B cell (primary cell): Measurements from ENCODE around the gene ARRB1.

Experiments used
- CTCF ChIP-seq: fragments of 200-600 bp; IDR thresholded peaks from one replicate; pipeline ENCODE4 v1.8.0; 2022; ENCODE audit warnings: antibody characterized with exemption, mild to moderate bottlenecking
- EZH2 ChIP-seq: IDR thresholded peaks from 2 replicates; pipeline ENCODE4 v1.6.1; 2012; ENCODE audit warnings: borderline replicate concordance, low read depth, mild to moderate bottlenecking, moderate library complexity, low read length; ENCODE audit not compliant: insufficient read depth, poor library complexity, severe bottlenecking

- TF ChIP-seq CTCF: no peak
- no peak for TF ChIP-seq EZH2
Observed at GRCh38 chr11:75245356-75246005, 106.0 kb downstream of the ARRB1 start.
